WTC11 (cell line): Measurements from ENCODE around the gene SCYGR8.

ENCODE experiments used
- ATF2 ChIP-seq: sonication (generic); formaldehyde crosslinking; IDR thresholded peaks from 2 replicates; pipeline ENCODE4 v1.8.1; 2022; ENCODE audit warnings: low read depth, missing genetic modification reagents, borderline replicate concordance
- ATF3 ChIP-seq: sonication (generic); formaldehyde crosslinking; conservative IDR thresholded peaks from 2 replicates; pipeline ENCODE4 v1.8.1; 2022; ENCODE audit warnings: mild to moderate bottlenecking, missing genetic modification reagents
- CBFB ChIP-seq: sonication (generic); formaldehyde crosslinking; IDR thresholded peaks from 2 replicates; pipeline ENCODE4 v1.8.1; 2022; ENCODE audit warnings: mild to moderate bottlenecking, low read depth, missing genetic modification reagents
- ESRRA ChIP-seq: sonication (generic); formaldehyde crosslinking; IDR thresholded peaks from 2 replicates; pipeline ENCODE4 v1.8.1; 2022; ENCODE audit warnings: mild to moderate bottlenecking, missing genetic modification reagents, borderline replicate concordance
- ETV6 ChIP-seq: sonication (generic); formaldehyde crosslinking; IDR thresholded peaks from 2 replicates; pipeline ENCODE4 v1.8.1; 2022; ENCODE audit warnings: mild to moderate bottlenecking, missing genetic modification reagents
- FOXP1 ChIP-seq: sonication (generic); formaldehyde crosslinking; IDR thresholded peaks from 2 replicates; pipeline ENCODE4 v1.8.0; 2022; ENCODE audit warnings: missing genetic modification reagents, mild to moderate bottlenecking, moderate library complexity, borderline replicate concordance
- NR1H2 ChIP-seq: sonication (generic); formaldehyde crosslinking; IDR thresholded peaks from 2 replicates; pipeline ENCODE4 v1.9.0; 2021; ENCODE audit warnings: mild to moderate bottlenecking, moderate library complexity, missing genetic modification reagents
- STAT6 ChIP-seq: sonication (generic); formaldehyde crosslinking; conservative IDR thresholded peaks from 2 replicates; pipeline ENCODE4 v1.8.1; 2023; ENCODE audit warnings: mild to moderate bottlenecking, low read depth, missing genetic modification reagents, moderate library complexity
- TEAD4 ChIP-seq: sonication (generic); formaldehyde crosslinking; IDR thresholded peaks from 2 replicates; pipeline ENCODE4 v1.8.0; 2022; ENCODE audit warnings: mild to moderate bottlenecking, missing genetic modification reagents
- ZNF281 ChIP-seq: sonication (generic); formaldehyde crosslinking; IDR thresholded peaks from 2 replicates; pipeline ENCODE4 v1.8.0; 2023; ENCODE audit warnings: mild to moderate bottlenecking, missing genetic modification reagents
- ZNF396 ChIP-seq: fragments of 250-450 bp; sonication (Bioruptor Pico); IDR thresholded peaks from 2 replicates; pipeline ENCODE4 v1.8.0; 2021; ENCODE audit warnings: mild to moderate bottlenecking, moderate library complexity, borderline replicate concordance
- ZNF512 ChIP-seq: sonication (generic); formaldehyde crosslinking; IDR thresholded peaks from 2 replicates; pipeline ENCODE4 v1.8.1; 2022; ENCODE audit warnings: missing genetic modification reagents, borderline replicate concordance
- TF ChIP-seq, protein P1 (sequence below): fragments of 200-600 bp; IDR thresholded peaks from 2 replicates; pipeline ENCODE4 v1.8.0; 2022; ENCODE audit warnings: antibody characterized with exemption

GRCh38 chr2:227720680-227721079, 25.0 kb upstream of the SCYGR8 start:
- TF ChIP-seq, protein P1, sequence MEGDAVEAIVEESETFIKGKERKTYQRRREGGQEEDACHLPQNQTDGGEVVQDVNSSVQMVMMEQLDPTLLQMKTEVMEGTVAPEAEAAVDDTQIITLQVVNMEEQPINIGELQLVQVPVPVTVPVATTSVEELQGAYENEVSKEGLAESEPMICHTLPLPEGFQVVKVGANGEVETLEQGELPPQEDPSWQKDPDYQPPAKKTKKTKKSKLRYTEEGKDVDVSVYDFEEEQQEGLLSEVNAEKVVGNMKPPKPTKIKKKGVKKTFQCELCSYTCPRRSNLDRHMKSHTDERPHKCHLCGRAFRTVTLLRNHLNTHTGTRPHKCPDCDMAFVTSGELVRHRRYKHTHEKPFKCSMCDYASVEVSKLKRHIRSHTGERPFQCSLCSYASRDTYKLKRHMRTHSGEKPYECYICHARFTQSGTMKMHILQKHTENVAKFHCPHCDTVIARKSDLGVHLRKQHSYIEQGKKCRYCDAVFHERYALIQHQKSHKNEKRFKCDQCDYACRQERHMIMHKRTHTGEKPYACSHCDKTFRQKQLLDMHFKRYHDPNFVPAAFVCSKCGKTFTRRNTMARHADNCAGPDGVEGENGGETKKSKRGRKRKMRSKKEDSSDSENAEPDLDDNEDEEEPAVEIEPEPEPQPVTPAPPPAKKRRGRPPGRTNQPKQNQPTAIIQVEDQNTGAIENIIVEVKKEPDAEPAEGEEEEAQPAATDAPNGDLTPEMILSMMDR: no peak
- TF ChIP-seq ZNF512 (CRISPR knock-in tag): no peak
- TF ChIP-seq TEAD4 (CRISPR knock-in tag): no peak
- TF ChIP-seq STAT6 (CRISPR knock-in tag): no peak
- no peak for TF ChIP-seq NR1H2 (CRISPR knock-in tag)
- no peak for TF ChIP-seq ZNF281
- no peak for TF ChIP-seq CBFB (CRISPR knock-in tag)
- no peak for TF ChIP-seq ATF3 (CRISPR knock-in tag)
- TF ChIP-seq ESRRA (CRISPR knock-in tag): no peak
- TF ChIP-seq ETV6 (CRISPR knock-in tag): no peak
- TF ChIP-seq FOXP1 (CRISPR knock-in tag): no peak
- TF ChIP-seq ATF2 (CRISPR knock-in tag): no peak
- no peak for TF ChIP-seq ZNF396
